ENCODE results near the gene ADGRG7. TPM values are rescaled to one million over a fixed set of nuclear protein-coding genes. Genes with fewer than 3 reads are reported as not detected.
A peak's percentile ranks its signal among the peaks of the same experiment; 100 is the strongest.

The ADGRG7 gene
- total RNA-seq, 4 donors from 2014 or later, result not detected

- no peak for TF ChIP-seq POLR2AphosphoS5 (IDR thresholded peaks at IDR 0.05)
- TF ChIP-seq CTCF (IDR thresholded peaks at IDR 0.05), result no peak
- TF ChIP-seq EP300 (IDR thresholded peaks at IDR 0.05), result no peak
- no peak for TF ChIP-seq POLR2A (IDR thresholded peaks at IDR 0.05; ENCODE audit: low read depth)
- intact Hi-C loops (cut with DNase I), result loop anchor here (2.0 to 5.0 kb wide), 2 partner anchors 275 to 764 kb away; no protein-coding TSS in a partner anchor
These were observed 18.0 kb upstream of the ADGRG7 start for GRCh38 chr3:100591411-100591810.

GRCh38 chr3:100600181-100601042, 9.0 kb upstream of the ADGRG7 start:
- intact Hi-C loops (cut with DNase I), result no loop called here
- WGBS, result 85% methylated on average over 11 of the region's 11 CpGs

More at GRCh38 chr3:100591411-100591810, 18.0 kb upstream of the ADGRG7 start:
- DNase-seq (ENCODE audit: extremely low spot score), result no peak
- Histone ChIP-seq H3K27ac (replicated peaks in 1 of 4) (no peak overlapping the region), H3K4me3 (no peak overlapping the region), H3K4me1 (peaks cover 0 to 4% (median 3%) of the 10 kb centered on the region in 4 donors), H3K27me3 (no peaks in the 10 kb centered on the region), H3K36me3 (no peaks in the 10 kb centered on the region), H3K9me3 (no peaks in the 10 kb centered on the region)
- 79% methylated on average over 3 of the region's 3 CpGs for WGBS

GRCh38 chr3:100602506-100603444, 6.6 kb upstream of the ADGRG7 start:
- Histone ChIP-seq H3K4me3 (no peak overlapping the region), H3K9me3 (no peaks in the 10 kb centered on the region), H3K4me1 (peaks cover 0 to 16% (median 8%) of the 10 kb centered on the region in 4 donors), H3K36me3 (no peaks in the 10 kb centered on the region), H3K27me3 (no peaks in the 10 kb centered on the region), H3K27ac (replicated peaks in 1 of 4) (no peak overlapping the region)
- DNase-seq (ENCODE audit: extremely low spot score), result no peak
- intact Hi-C loops (cut with DNase I), result no loop called here
- TF ChIP-seq POLR2AphosphoS5 (IDR thresholded peaks at IDR 0.05) (no peak), EP300 (IDR thresholded peaks at IDR 0.05) (no peak), CTCF (IDR thresholded peaks at IDR 0.05) (no peak), POLR2A (IDR thresholded peaks at IDR 0.05; ENCODE audit: low read depth) (no peak)
- WGBS, result 56% methylated on average over 7 of the region's 7 CpGs

More at GRCh38 chr3:100600181-100601042, 9.0 kb upstream of the ADGRG7 start:
- Histone ChIP-seq H3K36me3 (no peaks in the 10 kb centered on the region), H3K4me3 (no peak overlapping the region), H3K9me3 (no peaks in the 10 kb centered on the region), H3K4me1 (peaks cover 0 to 16% (median 8%) of the 10 kb centered on the region in 4 donors), H3K27ac (replicated peaks in 1 of 4) (no peak overlapping the region), H3K27me3 (no peaks in the 10 kb centered on the region)
- TF ChIP-seq EP300 (IDR thresholded peaks at IDR 0.05), result no peak
- TF ChIP-seq CTCF (IDR thresholded peaks at IDR 0.05), result no peak
- TF ChIP-seq POLR2AphosphoS5 (IDR thresholded peaks at IDR 0.05), result no peak
- TF ChIP-seq POLR2A (IDR thresholded peaks at IDR 0.05; ENCODE audit: low read depth), result no peak
- no peak for DNase-seq (ENCODE audit: extremely low spot score)

- no peaks in the 10 kb centered on the region for H3K27me3 ChIP-seq
- DNase-seq (ENCODE audit: extremely low spot score), result no peak
- peaks cover 0 to 16% (median 8%) of the 10 kb centered on the region in 4 donors for H3K4me1 ChIP-seq
- intact Hi-C loops (cut with DNase I), result no loop called here
- H3K4me3 ChIP-seq, result no peak overlapping the region
- H3K27ac ChIP-seq (replicated peaks in 1 of 4), result no peak overlapping the region
- WGBS, result 54% methylated on average over 5 of the region's 5 CpGs
- H3K36me3 ChIP-seq, result no peaks in the 10 kb centered on the region
- peak in 1 of 3 experiments; percentile 10 for TF ChIP-seq CTCF (IDR thresholded peaks at IDR 0.05)
- TF ChIP-seq EP300 (IDR thresholded peaks at IDR 0.05), result no peak
- no peak for TF ChIP-seq POLR2AphosphoS5 (IDR thresholded peaks at IDR 0.05)
- no peaks in the 10 kb centered on the region for H3K9me3 ChIP-seq
These were observed 5.9 kb upstream of the ADGRG7 start for GRCh38 chr3:100603469-100603868.
